Smooth muscle cell of the brain vasculature (primary cell): ENCODE measurements around the gene HSPA1A.
"Not testable (repeated sequence)": the region's sequence is repeated elsewhere in the genome, so short reads cannot be mapped to it uniquely, and the experiment has no call there.

Source experiments
- DNase-seq: peaks from one replicate; pipeline ENCODE4 v3.0.0-alpha.2; 2012; ENCODE audit warnings: low read depth, low spot score

HSPA1A gene

GRCh38 chr6:31836047-31836473, 20.7 kb downstream of the HSPA1A start:
- no peak for DNase-seq

GRCh38 chr6:31836474-31837368, 21.4 kb downstream of the HSPA1A start:
- DNase-seq = no peak

GRCh38 chr6:31837369-31838113, 22.2 kb downstream of the HSPA1A start:
- no peak for DNase-seq

GRCh38 chr6:31838114-31838553, 22.8 kb downstream of the HSPA1A start:
- DNase-seq = not testable (repeated sequence)

- no peak for DNase-seq
These were observed 23.6 kb downstream of the HSPA1A start for GRCh38 chr6:31838968-31839367.

- DNase-seq = not testable (repeated sequence)
These were observed 24.4 kb downstream of the HSPA1A start for GRCh38 chr6:31839779-31840126.

- no peak for DNase-seq
These were observed 26.7 kb downstream of the HSPA1A start for GRCh38 chr6:31842053-31842452.

- no peak for DNase-seq
These were observed 29.2 kb downstream of the HSPA1A start for GRCh38 chr6:31844507-31844906.

- DNase-seq = no peak
These were observed 32.1 kb downstream of the HSPA1A start for GRCh38 chr6:31847276-31847978.

- no peak for DNase-seq
These were observed 35.6 kb downstream of the HSPA1A start for GRCh38 chr6:31850765-31851484.

- no peak for DNase-seq
These were observed 36.1 kb downstream of the HSPA1A start for GRCh38 chr6:31851485-31851832.

- not testable (repeated sequence) for DNase-seq
These were observed 36.8 kb downstream of the HSPA1A start for GRCh38 chr6:31851980-31852718.

- DNase-seq = not testable (repeated sequence)
These were observed 42.4 kb downstream of the HSPA1A start for GRCh38 chr6:31857774-31858173.

GRCh38 chr6:31858707-31859106, 43.4 kb downstream of the HSPA1A start:
- DNase-seq = no peak

GRCh38 chr6:31859923-31860322, 44.6 kb downstream of the HSPA1A start:
- DNase-seq = no peak

- DNase-seq = no peak
These were observed 45.0 kb downstream of the HSPA1A start for GRCh38 chr6:31860349-31860748.

GRCh38 chr6:31861150-31861549, 45.8 kb downstream of the HSPA1A start:
- no peak for DNase-seq

- DNase-seq = no peak
These were observed 46.6 kb downstream of the HSPA1A start for GRCh38 chr6:31861919-31862343.

- DNase-seq = peak; percentile 100
These were observed 47.2 kb downstream of the HSPA1A start, which contains the start of gene NEU1 for GRCh38 chr6:31862344-31863235. TSS of gene NEU1 (minus strand) at chr6:31862821. CDS start at chr6:31862776, 45 bp downstream.
